ENCODE measurements around the gene RHOB.
"Not testable (repeated sequence)": the region's sequence is repeated elsewhere in the genome, so short reads cannot be mapped to it uniquely, and the experiment has no call there.

Gene RHOB

DNA sequence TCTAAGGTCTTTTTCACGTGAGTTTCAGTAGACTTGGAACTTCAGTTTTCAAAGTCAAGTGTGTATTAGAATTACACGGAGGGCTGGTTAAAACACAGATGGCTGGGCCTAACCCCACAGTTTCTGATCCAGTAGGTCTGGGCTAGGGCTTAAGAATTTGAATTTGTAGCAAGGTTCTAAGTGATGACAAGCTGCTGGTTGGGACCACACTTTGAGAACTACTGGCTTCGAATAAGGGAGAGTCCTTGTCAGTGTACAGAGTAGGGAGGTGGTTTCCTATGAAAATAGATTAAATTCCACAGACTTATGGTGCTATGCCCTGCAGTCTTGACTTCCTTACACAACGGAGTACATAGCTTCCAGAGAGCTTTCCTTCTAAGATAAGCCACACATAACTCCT, 4.5 kb downstream of the RHOB start:
- in situ Hi-C loops (cut with HindIII; ENCODE audit: low sequenced_read_pairs) = no loop called here

DNA sequence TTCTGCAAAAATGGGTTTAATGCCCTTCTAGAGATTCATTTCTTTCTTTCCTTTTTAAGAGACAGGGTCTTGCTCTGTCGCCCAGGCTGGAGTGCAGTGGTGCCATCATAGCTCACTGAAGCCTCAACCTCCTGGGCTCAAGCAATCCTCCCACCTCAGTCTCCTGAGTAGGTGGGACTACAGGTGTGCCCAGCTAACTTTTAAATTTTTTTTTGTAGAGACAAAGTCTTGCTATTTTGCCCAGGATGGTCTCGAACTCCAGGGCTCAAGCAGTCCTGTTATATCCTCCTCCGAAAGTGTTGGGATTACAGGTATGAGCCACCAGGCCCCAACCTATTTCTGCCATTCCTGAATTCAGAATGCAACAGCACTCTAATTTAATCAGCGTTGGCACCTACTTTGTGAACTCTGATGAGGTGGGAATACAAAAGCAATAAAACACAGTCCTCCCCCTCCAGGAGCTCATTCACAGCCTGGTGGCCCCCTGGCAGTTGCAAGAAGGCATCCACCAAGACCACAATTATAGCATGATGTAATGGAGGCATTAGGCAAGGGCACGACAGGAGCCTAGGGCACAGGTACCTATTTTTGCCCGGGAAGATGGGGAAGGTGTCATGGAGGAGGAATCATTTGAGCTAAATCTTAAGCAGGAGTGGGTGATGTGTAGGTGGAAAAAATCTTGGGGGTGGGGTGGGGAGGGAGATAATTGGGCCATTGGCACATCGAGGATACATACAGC, 5.1 kb downstream of the RHOB start:
- in situ Hi-C loops (cut with HindIII; ENCODE audit: low sequenced_read_pairs) = no loop called here

DNA sequence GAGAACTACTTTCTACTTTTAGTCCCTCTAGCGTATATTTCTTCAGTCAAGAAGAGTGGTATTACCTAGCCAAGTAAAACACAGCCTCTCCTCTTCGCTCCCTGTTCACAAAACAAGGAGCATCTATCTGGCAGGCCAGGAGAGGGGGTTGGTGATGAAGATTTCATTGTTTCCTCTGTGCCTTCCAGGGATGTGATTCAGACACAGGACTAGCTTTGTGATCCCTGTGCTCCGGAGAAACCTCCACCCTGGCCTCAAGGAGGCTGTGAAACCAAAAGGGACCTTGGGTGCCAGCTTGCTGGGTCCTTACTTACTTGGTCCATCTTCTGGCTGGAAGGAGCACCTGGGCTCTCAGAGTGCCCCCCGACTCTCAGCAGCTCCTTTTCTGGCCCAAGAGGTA, 5.7 kb downstream of the RHOB start:
- in situ Hi-C loops (cut with HindIII; ENCODE audit: low sequenced_read_pairs) = no loop called here

GRCh38 chr2:20453087-20453486, 6.2 kb downstream of the RHOB start:
- in situ Hi-C loops (cut with HindIII; ENCODE audit: low sequenced_read_pairs) = no loop called here

DNA sequence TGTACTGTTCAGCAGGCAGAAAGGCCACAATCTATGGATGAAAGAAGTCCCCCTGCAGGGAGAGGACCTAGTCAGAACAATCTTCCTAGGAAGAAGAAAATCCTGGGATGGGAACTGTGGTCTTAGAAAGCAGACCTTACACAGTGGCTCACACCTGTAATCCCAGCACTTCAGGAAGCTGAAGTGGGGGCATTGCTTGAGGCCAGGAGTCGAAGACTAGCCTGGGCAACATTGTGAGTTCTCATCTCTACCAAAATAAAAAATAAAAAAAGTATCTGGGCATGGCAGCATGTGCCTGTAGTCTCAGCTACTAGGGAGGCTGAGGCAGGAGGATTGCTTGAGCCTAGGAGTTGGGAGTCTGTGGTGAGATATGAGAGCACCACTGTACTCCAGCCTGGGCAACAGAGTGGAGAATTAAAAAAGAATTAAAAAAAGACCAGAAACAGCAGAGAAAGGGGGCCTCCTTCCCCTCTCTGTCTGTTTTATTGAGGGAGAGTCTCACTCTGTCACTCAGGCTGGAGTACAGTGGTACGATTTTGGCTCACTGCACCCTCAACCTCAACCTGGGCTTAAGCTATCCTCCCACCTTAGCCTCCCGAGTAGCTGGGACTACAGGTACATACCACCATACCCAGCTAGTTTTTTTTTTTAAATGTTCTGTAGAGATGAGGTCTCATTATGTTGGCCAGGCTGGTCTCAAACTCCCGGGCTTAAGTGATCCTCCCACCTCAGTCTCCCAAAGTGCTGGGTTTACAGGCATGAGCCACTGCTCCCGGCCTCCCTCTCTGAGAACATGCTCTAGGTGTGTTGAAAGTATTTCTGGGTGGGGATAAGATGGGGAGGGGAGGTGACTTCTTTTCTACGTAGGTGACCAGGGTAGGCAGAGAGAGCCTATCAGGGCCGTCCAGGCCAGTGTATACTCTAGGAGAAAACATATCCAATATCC, 7.4 kb downstream of the RHOB start:
- in situ Hi-C loops (cut with HindIII; ENCODE audit: low sequenced_read_pairs) = no loop called here

- in situ Hi-C loops (cut with HindIII; ENCODE audit: low sequenced_read_pairs) = no loop called here
Observed at GRCh38 chr2:20455076-20455587, 8.3 kb downstream of the RHOB start.

GRCh38 chr2:20456116-20456571, 9.3 kb downstream of the RHOB start:
- in situ Hi-C loops (cut with HindIII; ENCODE audit: low sequenced_read_pairs) = no loop called here

DNA sequence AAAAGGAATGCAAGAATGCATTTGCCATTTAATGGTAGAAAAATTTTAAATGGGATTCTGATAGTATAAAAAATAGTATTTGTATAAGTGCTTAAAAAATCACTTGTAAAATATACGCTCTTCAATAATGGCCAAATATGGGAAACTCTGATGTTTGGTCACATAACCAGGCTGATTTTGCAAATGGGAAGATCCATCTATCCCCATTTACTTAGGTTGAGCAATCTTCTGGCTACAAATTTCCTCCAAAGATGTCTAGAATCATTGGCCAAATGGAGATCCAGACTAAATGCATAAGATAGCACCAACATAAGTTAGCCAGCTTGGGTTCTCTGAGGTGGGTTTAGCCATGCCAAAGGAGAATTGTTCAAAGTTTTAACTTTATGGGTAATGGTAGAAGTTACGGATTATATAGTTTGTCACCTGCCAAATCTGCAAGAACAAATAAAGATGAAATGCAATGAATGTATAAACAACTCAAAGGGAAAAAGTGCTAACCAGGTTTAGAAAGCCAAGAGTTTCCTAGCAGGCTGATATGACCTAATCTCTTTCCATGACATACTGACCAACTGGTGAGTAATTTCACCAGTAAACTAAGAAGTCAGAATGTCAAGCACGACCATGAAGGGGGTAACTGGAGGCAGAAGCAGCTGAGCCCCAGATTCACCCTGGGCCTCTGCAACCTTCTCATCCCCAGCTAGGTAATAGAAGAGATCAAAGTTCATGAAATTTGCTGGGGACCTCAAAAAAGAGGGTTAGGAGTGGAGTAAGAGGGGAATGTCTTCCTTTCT, 10.0 kb downstream of the RHOB start:
- in situ Hi-C loops (cut with HindIII; ENCODE audit: low sequenced_read_pairs) = no loop called here

- in situ Hi-C loops (cut with HindIII; ENCODE audit: low sequenced_read_pairs) = no loop called here
Observed at GRCh38 chr2:20457661-20458630, 11.1 kb downstream of the RHOB start.

GRCh38 chr2:20458737-20459484, 12.0 kb downstream of the RHOB start:
- in situ Hi-C loops (cut with HindIII; ENCODE audit: low sequenced_read_pairs) = not testable (repeated sequence)

DNA sequence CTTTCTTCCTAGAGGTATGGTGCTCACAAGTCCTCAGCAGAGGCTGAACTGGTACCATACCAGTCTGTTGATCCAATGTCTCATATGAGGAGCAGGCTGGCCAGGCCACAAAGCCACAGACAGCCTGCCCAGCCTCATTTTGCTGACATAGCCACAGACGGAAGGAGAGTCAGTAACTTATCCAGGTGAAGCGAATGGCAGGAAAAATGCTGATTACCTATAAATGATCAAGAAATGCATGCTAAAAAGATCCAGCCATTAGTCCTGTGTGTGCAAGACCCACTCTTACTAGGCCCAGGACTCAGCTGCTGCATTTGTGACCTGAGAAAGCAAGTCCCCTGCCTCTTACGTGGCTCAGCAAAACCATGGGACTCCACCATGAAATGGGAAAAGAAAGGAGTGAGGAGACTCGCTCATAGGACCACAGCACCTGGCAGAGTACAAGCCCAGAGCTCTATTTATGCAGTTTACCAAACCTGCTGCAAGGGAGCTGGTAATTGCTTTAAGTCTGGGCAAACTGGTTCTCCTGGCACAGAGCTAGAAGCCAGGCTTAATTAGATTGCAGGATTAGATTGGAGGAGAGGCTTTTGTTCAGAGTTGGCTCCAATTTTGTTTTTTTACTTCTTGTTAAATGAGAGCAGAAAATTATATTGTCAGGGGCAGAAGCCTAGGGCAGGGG, 19.0 kb downstream of the RHOB start:
- in situ Hi-C loops (cut with HindIII; ENCODE audit: low sequenced_read_pairs) = no loop called here

GRCh38 chr2:20467789-20468548, 21.1 kb downstream of the RHOB start:
- in situ Hi-C loops (cut with HindIII; ENCODE audit: low sequenced_read_pairs) = no loop called here

GRCh38 chr2:20468549-20469500, 22.0 kb downstream of the RHOB start:
- in situ Hi-C loops (cut with HindIII; ENCODE audit: low sequenced_read_pairs) = no loop called here

GRCh38 chr2:20469595-20469994, 22.7 kb downstream of the RHOB start:
- in situ Hi-C loops (cut with HindIII; ENCODE audit: low sequenced_read_pairs) = no loop called here

DNA sequence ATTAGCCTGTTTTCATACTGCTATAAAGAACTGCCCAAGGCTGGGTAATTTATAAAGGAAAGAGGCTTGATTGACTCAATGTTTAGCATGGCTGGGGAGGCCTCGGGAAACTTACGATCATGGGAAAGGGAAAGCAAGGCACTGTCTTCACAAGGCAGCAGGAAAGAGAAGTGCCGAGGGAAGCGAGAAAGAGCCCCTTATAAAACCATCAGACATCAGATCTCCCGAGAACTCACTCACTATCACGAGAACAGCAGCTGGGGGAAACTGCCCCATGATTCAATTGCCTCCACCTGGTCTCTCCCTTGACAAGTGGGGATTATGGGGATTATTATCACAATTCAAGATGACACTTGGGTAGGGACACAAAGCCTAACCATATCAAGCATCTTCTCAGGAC, 23.3 kb downstream of the RHOB start:
- in situ Hi-C loops (cut with HindIII; ENCODE audit: low sequenced_read_pairs) = no loop called here

GRCh38 chr2:20471148-20471547, 24.3 kb downstream of the RHOB start:
- in situ Hi-C loops (cut with HindIII; ENCODE audit: low sequenced_read_pairs) = no loop called here
